HG02885 (cell line): ENCODE measurements around the gene WDR1.
"Not testable (repeated sequence)": the region's sequence is repeated elsewhere in the genome, so short reads cannot be mapped to it uniquely, and the experiment has no call there.

Source experiments
- ATAC-seq: cut with Tn5 transposase; IDR thresholded peaks from one replicate; pipeline ENCODE4 v1.9.1; 2021; ENCODE audit warnings: mild to moderate bottlenecking; ENCODE audit not compliant: unreplicated experiment, poor library complexity

The WDR1 gene

GRCh38 chr4:10135260-10135659 lies 18.7 kb upstream of the WDR1 start:
- ATAC-seq, result no peak

- no peak for ATAC-seq
These were observed 17.5 kb upstream of the WDR1 start for GRCh38 chr4:10134141-10134540.

GRCh38 chr4:10131202-10131601 lies 14.6 kb upstream of the WDR1 start:
- no peak for ATAC-seq

GRCh38 chr4:10130178-10130888 lies 13.7 kb upstream of the WDR1 start:
- no peak for ATAC-seq

- ATAC-seq, result no peak
These were observed 12.9 kb upstream of the WDR1 start for GRCh38 chr4:10129196-10130177.

GRCh38 chr4:10128761-10129160 lies 12.2 kb upstream of the WDR1 start:
- ATAC-seq, result no peak

GRCh38 chr4:10127531-10127930 lies 10.9 kb upstream of the WDR1 start:
- not testable (repeated sequence) for ATAC-seq

GRCh38 chr4:10124167-10124930 lies 7.8 kb upstream of the WDR1 start:
- ATAC-seq, result no peak

- ATAC-seq, result no peak
These were observed 6.9 kb upstream of the WDR1 start for GRCh38 chr4:10123227-10124101.

GRCh38 chr4:10122236-10122932 lies 5.8 kb upstream of the WDR1 start:
- no peak for ATAC-seq

- no peak for ATAC-seq
These were observed 5.1 kb upstream of the WDR1 start for GRCh38 chr4:10121568-10122208.

GRCh38 chr4:10120943-10121567 lies 4.5 kb upstream of the WDR1 start:
- ATAC-seq, result no peak

- no peak for ATAC-seq
These were observed 3.2 kb upstream of the WDR1 start for GRCh38 chr4:10119773-10120172.

GRCh38 chr4:10119278-10119677 lies 2.7 kb upstream of the WDR1 start:
- ATAC-seq, result no peak

GRCh38 chr4:10118048-10119004 lies 1.7 kb upstream of the WDR1 start:
- ATAC-seq, result peak; percentile 23

GRCh38 chr4:10117359-10118047 lies 904 bp upstream of the WDR1 start:
- peak; percentile 22 for ATAC-seq
